Thoracic aorta (tissue), 2 donors: ENCODE measurements around the gene OR4S2. TPM values are rescaled to one million over a fixed set of nuclear protein-coding genes. Genes with fewer than 3 reads are reported as not detected.

Experiments used
- ATAC-seq: fragments of 150-250 bp; one replicate; pipeline ENCODE4 v1.8.0; 2017; ENCODE audit warnings: low read depth; ENCODE audit not compliant: insufficient number of reproducible peaks, low FRiP score
- DNase-seq: peaks from one replicate; pipeline ENCODE4 v3.0.0-alpha.2; 2020; ENCODE audit warnings: low spot score
- H3K27ac ChIP-seq, 2 donors: fragments of 200-600 bp; sonication (generic); 1 replicate in 1 of 2; 2 replicates in 1 of 2; pipeline ENCODE4 v1.5.1; 2016; ENCODE audit warnings: mild to moderate bottlenecking in 2 of 2, moderate library complexity in 2 of 2
- H3K27me3 ChIP-seq: fragments of 200-600 bp; sonication (generic); replicated peaks from 2 replicates; pipeline ENCODE4 v1.6.0; 2016; ENCODE audit warnings: mild to moderate bottlenecking; ENCODE audit not compliant: insufficient read depth
- H3K36me3 ChIP-seq: fragments of 200-600 bp; sonication (generic); one replicate; pipeline ENCODE4 v1.5.1; 2016
- H3K4me1 ChIP-seq, 2 donors: fragments of 200-600 bp; sonication (generic); 1 replicate in 1 of 2; 2 replicates in 1 of 2; pipeline versions ENCODE4 v1.5.1 to v1.6.0; 2016; ENCODE audit warnings: low read depth in 2 of 2, mild to moderate bottlenecking in 1 of 2; ENCODE audit not compliant: control insufficient read depth in 1 of 2
- H3K4me3 ChIP-seq: fragments of 200-600 bp; sonication (generic); 2 replicates; pipeline ENCODE4 v1.5.1; 2016; ENCODE audit warnings: mild to moderate bottlenecking
- H3K9me3 ChIP-seq: fragments of 200-600 bp; sonication (generic); 2 replicates; pipeline ENCODE4 v1.5.1; 2016
- total RNA-seq, 2 donors: library from RNA; depleted of rRNA; stranded (reverse); fragments of >200 nt; gene quantifications; one replicate each; pipeline versions ENCODE4 v1.1.0 to v1.2.3, GENCODE V29; 2016
- TF ChIP-seq, protein P1 (sequence below): fragments of 200-600 bp; sonication (generic); IDR thresholded peaks from one replicate; pipeline ENCODE4 v1.5.1; 2019; ENCODE audit warnings: antibody characterized with exemption

OR4S2 gene
- total RNA-seq, result not detected

GRCh38 chr11:55648027-55648426 is at the start of gene OR4S2:
OR4S2 (plus strand) TSS chr11:55648327; CDS start chr11:55650904, 2,577 bp downstream.
- Histone ChIP-seq H3K27me3 (no peaks in the 10 kb centered on the region), H3K4me3 (no peak within 1 kb of the TSS), H3K4me1 (no peaks in the 10 kb centered on the region), H3K9me3 (no peaks in the 10 kb centered on the region), H3K36me3 (no peaks in the 10 kb centered on the region), H3K27ac (no peak within 1 kb of the TSS)
- no peak for DNase-seq
- ATAC-seq, result no peak
- TF ChIP-seq, protein P1, sequence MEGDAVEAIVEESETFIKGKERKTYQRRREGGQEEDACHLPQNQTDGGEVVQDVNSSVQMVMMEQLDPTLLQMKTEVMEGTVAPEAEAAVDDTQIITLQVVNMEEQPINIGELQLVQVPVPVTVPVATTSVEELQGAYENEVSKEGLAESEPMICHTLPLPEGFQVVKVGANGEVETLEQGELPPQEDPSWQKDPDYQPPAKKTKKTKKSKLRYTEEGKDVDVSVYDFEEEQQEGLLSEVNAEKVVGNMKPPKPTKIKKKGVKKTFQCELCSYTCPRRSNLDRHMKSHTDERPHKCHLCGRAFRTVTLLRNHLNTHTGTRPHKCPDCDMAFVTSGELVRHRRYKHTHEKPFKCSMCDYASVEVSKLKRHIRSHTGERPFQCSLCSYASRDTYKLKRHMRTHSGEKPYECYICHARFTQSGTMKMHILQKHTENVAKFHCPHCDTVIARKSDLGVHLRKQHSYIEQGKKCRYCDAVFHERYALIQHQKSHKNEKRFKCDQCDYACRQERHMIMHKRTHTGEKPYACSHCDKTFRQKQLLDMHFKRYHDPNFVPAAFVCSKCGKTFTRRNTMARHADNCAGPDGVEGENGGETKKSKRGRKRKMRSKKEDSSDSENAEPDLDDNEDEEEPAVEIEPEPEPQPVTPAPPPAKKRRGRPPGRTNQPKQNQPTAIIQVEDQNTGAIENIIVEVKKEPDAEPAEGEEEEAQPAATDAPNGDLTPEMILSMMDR, result no peak

GRCh38 chr11:55607545-55607944 is 40.6 kb upstream of the OR4S2 start, which contains the start of gene OR4C11:
OR4C11 (minus strand) TSS chr11:55607645; CDS start chr11:55604373, 3,272 bp downstream.
- no peak for ATAC-seq
- H3K27ac ChIP-seq, result no peak within 1 kb of the TSS
- no peak within 1 kb of the TSS for H3K4me3 ChIP-seq
- H3K9me3 ChIP-seq, result no peaks in the 10 kb centered on the region
- H3K27me3 ChIP-seq, result no peaks in the 10 kb centered on the region
- TF ChIP-seq, protein P1, result no peak
- DNase-seq, result no peak
- no peaks in the 10 kb centered on the region for H3K36me3 ChIP-seq
- no peaks in the 10 kb centered on the region for H3K4me1 ChIP-seq

GRCh38 chr11:55624531-55624930 is 23.6 kb upstream of the OR4S2 start:
- Histone ChIP-seq H3K9me3 (no peaks in the 10 kb centered on the region), H3K36me3 (no peaks in the 10 kb centered on the region), H3K27me3 (no peaks in the 10 kb centered on the region), H3K27ac (no peak overlapping the region), H3K4me1 (no peaks in the 10 kb centered on the region), H3K4me3 (no peak overlapping the region)
- ATAC-seq (no peak), DNase-seq (no peak)
- TF ChIP-seq, protein P1, result no peak

GRCh38 chr11:55634813-55635212 is 13.3 kb upstream of the OR4S2 start, which contains the start of gene OR4P4:
OR4P4 (plus strand) TSS chr11:55635113.
- H3K4me1 ChIP-seq, result no peaks in the 10 kb centered on the region
- H3K4me3 ChIP-seq, result no peak within 1 kb of the TSS
- no peak within 1 kb of the TSS for H3K27ac ChIP-seq
- H3K9me3 ChIP-seq, result no peaks in the 10 kb centered on the region
- no peaks in the 10 kb centered on the region for H3K27me3 ChIP-seq
- no peaks in the 10 kb centered on the region for H3K36me3 ChIP-seq
- ATAC-seq, result no peak
- TF ChIP-seq, protein P1, result no peak
- no peak for DNase-seq

DNA sequence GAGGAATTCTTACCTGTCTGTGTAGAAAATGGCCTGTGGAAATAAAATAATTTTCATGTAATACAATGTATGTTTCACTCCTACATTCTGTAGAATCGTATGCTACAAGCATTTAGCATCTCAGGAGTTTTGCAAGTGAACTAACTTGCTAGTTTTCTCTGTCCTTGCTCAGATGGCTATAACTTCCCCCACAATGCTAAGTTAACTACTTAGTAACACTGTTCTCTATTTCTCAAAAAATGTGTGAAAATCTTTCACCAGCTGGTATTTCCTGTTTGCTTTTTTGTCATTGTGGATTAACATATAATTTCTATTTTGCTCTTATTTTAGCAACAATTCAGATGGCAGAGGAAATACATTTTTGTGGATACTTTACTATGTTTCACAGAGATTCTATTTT is 4.4 kb downstream of the OR4S2 start:
- no peak for ATAC-seq
- no peaks in the 10 kb centered on the region for H3K4me1 ChIP-seq
- no peaks in the 10 kb centered on the region for H3K9me3 ChIP-seq
- H3K36me3 ChIP-seq, result no peaks in the 10 kb centered on the region
- no peaks in the 10 kb centered on the region for H3K27me3 ChIP-seq
- H3K4me3 ChIP-seq, result no peak overlapping the region
- H3K27ac ChIP-seq, result no peak overlapping the region
- DNase-seq, result no peak
- TF ChIP-seq, protein P1, result no peak
